Brain microvascular endothelial cell (primary cell): ENCODE results near the gene SCAF4.

Source experiments
- DNase-seq: peaks from one replicate; pipeline ENCODE4 v3.0.0-alpha.2; 2020
- H3K27ac ChIP-seq: fragments of 250-450 bp; sonication (Bioruptor Pico); 2 replicates; pipeline ENCODE4 v1.5.1; 2020; ENCODE audit warnings: mild to moderate bottlenecking, moderate library complexity
- H3K27me3 ChIP-seq: fragments of 250-450 bp; sonication (Bioruptor Pico); replicated peaks from 2 replicates; pipeline ENCODE4 v1.5.1; 2020; ENCODE audit warnings: mild to moderate bottlenecking
- H3K36me3 ChIP-seq: fragments of 250-450 bp; sonication (Bioruptor Pico); replicated peaks from 2 replicates; pipeline ENCODE4 v1.5.1; 2020; ENCODE audit warnings: mild to moderate bottlenecking
- H3K4me3 ChIP-seq: 2 replicates; pipeline ENCODE4 v1.5.1; 2011; ENCODE audit warnings: low read depth, mild to moderate bottlenecking, control low read depth, low read length, moderate library complexity
- in situ Hi-C: cut with HindIII; loops from 2 replicates; pipeline ENCODE4 v1.10.0; 2017; ENCODE audit warnings: low sequenced_read_pairs, low pct_ligation_motif_present
- TF ChIP-seq, protein P1 (sequence below): IDR thresholded peaks from 2 replicates; pipeline ENCODE4 v1.5.1; 2011; ENCODE audit warnings: low read depth, mild to moderate bottlenecking, moderate library complexity, low read length, control low read depth, inconsistent platforms; ENCODE audit errors: missing control alignments

SCAF4 gene

GRCh38 chr21:31713973-31714740 is 17.8 kb downstream of the SCAF4 start:
- peak overlapping the region; percentile 32 for H3K27ac ChIP-seq
- DNase-seq = peak; percentile 40
- no peak overlapping the region for H3K4me3 ChIP-seq
- H3K36me3 ChIP-seq = no peaks in the 10 kb centered on the region
- in situ Hi-C loops = no loop called here
- TF ChIP-seq, protein P1, sequence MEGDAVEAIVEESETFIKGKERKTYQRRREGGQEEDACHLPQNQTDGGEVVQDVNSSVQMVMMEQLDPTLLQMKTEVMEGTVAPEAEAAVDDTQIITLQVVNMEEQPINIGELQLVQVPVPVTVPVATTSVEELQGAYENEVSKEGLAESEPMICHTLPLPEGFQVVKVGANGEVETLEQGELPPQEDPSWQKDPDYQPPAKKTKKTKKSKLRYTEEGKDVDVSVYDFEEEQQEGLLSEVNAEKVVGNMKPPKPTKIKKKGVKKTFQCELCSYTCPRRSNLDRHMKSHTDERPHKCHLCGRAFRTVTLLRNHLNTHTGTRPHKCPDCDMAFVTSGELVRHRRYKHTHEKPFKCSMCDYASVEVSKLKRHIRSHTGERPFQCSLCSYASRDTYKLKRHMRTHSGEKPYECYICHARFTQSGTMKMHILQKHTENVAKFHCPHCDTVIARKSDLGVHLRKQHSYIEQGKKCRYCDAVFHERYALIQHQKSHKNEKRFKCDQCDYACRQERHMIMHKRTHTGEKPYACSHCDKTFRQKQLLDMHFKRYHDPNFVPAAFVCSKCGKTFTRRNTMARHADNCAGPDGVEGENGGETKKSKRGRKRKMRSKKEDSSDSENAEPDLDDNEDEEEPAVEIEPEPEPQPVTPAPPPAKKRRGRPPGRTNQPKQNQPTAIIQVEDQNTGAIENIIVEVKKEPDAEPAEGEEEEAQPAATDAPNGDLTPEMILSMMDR = no peak
- H3K27me3 ChIP-seq = no peaks in the 10 kb centered on the region

DNA sequence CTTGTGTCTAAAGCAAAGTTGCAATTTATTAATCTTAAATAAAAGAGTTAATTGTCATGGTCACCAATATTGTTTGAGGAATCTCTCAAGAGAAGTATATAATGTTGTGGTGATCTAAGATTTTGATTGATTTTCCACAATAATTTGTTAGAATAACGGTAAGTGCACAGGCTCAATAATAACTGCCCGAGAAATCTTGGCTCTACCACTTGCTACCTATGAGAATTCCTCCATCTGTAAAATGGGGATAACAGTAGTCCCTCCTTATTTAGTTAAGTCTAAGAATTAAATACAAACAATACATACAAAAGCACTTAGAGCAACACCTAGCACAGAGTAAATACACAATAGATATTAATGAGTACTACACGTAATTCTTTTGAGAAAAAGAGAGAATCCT is 18.8 kb downstream of the SCAF4 start:
- no peak overlapping the region for H3K27ac ChIP-seq
- in situ Hi-C loops = no loop called here
- DNase-seq = no peak

GRCh38 chr21:31711745-31712285 is 20.1 kb downstream of the SCAF4 start:
- Histone ChIP-seq H3K27ac (no peak overlapping the region), H3K4me3 (no peak overlapping the region), H3K36me3 (no peaks in the 10 kb centered on the region), H3K27me3 (no peaks in the 10 kb centered on the region)
- TF ChIP-seq, protein P1 = no peak
- in situ Hi-C loops = no loop called here
- no peak for DNase-seq

More for the DNA sequence above, 18.8 kb downstream of the SCAF4 start:
- Histone ChIP-seq H3K36me3 (no peaks in the 10 kb centered on the region), H3K4me3 (no peak overlapping the region), H3K27me3 (no peaks in the 10 kb centered on the region)
- TF ChIP-seq, protein P1 = no peak

GRCh38 chr21:31711326-31711725 is 20.6 kb downstream of the SCAF4 start:
- H3K27me3 ChIP-seq = no peaks in the 10 kb centered on the region
- H3K4me3 ChIP-seq = no peak overlapping the region
- H3K36me3 ChIP-seq = no peaks in the 10 kb centered on the region
- no peak for DNase-seq
- in situ Hi-C loops = no loop called here
- TF ChIP-seq, protein P1 = no peak
- no peak overlapping the region for H3K27ac ChIP-seq

DNA sequence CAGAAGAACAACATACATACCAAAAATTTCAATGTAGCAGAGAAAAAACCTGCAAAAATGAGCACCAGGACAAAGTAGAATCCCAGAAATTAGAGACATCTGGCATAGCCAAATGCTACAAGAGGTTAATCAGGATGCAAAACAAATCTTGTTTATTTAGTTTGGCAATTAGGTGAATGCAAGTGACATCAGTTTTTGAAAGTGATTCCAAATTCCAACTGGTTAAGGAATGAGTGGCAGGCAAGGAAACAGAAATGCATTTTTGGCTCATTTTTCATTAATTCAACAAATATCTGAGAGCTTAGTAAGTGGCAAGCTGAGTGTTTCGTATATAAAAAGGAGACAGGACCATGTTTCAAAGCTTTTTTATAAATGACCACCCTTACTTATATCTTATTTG is 21.3 kb downstream of the SCAF4 start:
- Histone ChIP-seq H3K4me3 (no peak overlapping the region), H3K27ac (peak overlapping the region; percentile 28), H3K36me3 (no peaks in the 10 kb centered on the region), H3K27me3 (no peaks in the 10 kb centered on the region)
- no peak for DNase-seq
- TF ChIP-seq, protein P1 = no peak
- in situ Hi-C loops = no loop called here
